GM21515 (cell line): ENCODE data around the gene NDUFAF3.

Experiments used
- ATAC-seq: cut with Tn5 transposase; IDR thresholded peaks from one replicate; pipeline ENCODE4 v1.9.1; 2021; ENCODE audit not compliant: unreplicated experiment

The NDUFAF3 gene, protein sequence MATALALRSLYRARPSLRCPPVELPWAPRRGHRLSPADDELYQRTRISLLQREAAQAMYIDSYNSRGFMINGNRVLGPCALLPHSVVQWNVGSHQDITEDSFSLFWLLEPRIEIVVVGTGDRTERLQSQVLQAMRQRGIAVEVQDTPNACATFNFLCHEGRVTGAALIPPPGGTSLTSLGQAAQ

DNA sequence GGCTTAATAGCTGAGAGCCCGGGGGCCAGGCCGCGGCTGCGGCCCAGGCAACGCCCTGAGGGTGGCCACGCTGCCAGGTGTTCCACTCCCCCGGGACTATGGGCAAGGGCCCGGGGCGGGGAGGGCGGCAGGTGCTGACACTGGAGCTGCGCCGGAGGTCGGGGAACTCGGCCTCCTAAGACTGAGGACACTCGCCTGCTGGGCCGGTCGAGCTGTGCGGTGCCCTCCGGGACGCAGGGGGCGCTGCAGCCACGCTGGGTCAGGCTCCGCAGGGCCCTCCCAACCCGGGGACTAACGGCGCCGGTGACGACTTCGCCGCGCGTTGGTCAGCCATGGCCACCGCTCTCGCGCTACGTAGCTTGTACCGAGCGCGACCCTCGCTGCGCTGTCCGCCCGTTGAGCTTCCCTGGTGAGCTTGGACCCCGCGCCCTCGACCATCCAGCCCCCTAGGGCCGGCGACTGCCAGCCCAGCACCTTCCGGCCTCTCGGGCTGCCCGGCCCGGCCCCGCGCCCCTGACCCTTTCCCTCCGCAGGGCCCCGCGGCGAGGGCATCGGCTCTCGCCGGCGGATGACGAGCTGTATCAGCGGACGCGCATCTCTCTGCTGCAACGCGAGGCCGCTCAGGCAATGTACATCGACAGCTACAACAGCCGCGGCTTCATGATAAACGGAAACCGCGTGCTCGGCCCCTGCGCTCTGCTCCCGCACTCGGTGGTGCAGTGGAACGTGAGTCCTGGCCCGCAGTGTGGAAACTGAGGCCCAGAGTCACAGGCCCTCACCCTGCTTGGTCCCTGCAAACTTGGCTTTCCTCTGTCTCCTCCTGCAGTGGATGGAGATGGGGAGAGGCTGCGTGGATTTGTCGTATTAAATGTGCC is at the start of gene NDUFAF3:
Gene NDUFAF3, plus strand, starts transcription at position 309 of the 875 bp plus-strand sequence. Its CDS starts 24 bp downstream, at position 333.
- peak; percentile 49 for ATAC-seq

DNA sequence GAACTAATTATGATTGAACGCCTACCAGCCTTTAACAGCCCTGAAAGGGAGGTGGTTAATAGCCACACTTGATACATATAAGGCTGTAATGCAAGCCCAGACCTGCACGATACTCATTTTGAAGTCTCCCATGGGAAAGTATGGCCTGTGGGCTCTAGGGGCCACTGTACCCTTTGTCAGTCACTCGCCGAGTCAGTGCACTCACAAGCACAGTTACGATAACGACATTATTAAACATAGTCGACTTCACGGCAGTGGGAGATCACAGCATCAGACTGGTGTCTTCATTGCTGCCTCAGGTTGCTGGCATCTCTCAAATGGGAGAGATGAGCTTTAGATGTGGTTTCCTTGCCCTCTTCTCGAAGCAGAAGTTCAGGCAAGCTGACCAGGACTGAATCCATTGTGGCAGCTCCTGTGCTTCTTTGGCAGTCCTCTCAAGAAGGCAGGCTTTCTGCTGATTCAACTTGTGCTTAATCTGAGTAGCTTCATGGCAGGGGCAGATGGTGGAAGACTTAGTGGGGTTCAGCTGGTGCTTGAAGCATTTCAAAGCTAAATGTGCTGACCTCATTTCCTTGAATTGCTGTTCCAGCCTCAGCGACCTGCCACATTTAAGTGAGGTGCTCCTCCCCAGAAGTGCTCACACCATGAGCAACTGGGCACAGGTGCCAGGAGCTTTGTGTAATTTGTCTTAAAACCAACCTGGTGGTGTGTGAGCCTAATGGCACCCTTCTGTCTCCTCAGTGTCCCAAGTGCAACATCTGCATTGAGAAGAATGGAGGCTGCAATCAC is 47.7 kb upstream of the NDUFAF3 start:
- no peak for ATAC-seq

DNA sequence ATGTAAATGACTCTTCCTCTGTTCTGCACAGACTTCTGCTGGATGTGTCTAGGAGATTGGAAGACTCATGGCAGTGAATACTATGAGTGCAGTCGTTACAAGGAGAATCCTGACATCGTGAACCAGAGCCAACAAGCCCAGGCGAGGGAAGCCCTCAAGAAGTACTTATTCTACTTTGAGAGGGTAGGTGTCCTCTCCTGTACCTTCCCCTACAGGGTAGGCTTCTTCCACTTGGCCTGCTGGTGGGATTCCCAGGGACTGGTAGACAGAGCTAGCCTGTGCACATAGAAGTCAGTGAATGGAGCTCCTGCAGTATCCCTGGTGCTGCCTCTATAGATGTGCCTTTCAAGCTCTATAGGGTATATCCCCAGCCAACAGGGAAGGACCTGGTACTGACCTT is 42.5 kb upstream of the NDUFAF3 start:
- ATAC-seq = no peak

DNA sequence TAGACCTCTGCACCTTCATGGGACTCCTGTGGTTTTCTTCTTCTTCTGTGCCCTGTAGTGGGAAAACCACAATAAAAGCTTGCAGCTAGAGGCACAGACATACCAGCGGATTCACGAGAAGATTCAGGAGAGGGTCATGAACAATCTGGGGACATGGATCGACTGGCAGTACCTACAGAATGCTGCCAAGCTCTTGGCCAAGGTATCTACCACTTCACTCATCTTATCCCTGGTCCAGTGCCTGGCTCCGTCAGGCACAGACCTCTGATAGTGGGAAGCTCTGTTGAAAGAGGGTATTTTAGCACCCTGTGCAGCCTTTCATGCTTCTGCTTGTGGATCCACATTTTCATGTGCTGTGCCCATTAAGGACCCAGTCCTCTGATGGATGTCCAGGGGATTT is 41.6 kb upstream of the NDUFAF3 start:
- no peak for ATAC-seq

DNA sequence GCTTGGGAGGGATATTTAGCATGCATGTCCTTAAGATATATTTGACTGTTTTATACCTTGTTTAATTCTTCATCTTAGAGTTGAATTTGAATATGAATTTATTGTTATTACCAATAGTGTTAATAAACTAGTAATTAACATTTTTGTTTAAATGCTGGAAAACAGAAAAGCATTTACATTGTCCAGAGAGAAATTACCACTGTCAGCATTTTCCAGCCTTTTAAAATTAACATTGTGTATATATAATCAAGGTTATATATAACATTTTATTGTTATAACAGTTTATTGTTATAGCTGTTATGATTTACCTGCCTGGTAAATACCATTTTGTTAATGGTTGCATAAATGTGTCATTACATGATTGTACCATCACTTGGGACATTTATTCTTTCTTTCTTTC is 39.9 kb upstream of the NDUFAF3 start:
- no peak for ATAC-seq

DNA sequence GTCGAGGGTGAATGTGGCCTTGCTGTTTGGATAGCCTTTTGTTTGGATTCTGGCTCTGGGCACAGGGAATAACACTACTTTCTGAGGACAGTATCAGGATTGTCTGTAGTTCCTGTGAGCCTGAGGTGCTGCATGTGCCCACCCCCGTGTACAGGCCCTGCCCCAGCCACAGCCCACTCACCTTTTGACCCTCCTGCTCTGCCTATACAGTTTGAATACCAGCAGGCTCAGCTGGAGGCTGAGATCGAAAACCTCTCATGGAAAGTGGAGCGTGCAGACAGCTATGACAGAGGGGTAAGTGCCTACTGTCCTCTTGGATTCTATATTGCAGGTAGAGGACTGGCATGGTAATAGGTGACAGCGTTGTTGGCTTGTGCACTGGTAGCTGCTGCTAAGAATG is 39.2 kb upstream of the NDUFAF3 start:
- ATAC-seq = no peak

DNA sequence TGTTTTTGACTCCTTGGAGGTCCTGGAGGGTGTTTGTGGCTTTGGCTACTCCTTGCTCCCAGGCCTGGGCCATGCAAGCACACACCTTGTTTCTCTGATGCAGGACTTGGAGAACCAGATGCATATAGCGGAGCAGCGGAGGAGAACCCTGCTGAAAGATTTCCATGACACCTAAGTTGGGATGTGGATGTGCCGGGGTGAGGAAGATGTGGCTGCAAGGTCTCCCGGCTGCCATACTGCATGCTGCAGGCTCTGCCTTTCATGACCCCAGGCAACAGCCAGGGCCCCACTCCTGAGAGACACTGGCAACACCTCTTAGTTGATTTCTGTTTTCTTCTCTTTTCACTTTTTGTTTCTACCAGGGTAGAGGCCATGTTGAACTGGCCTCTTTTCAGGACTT is 38.8 kb upstream of the NDUFAF3 start:
- ATAC-seq = no peak

DNA sequence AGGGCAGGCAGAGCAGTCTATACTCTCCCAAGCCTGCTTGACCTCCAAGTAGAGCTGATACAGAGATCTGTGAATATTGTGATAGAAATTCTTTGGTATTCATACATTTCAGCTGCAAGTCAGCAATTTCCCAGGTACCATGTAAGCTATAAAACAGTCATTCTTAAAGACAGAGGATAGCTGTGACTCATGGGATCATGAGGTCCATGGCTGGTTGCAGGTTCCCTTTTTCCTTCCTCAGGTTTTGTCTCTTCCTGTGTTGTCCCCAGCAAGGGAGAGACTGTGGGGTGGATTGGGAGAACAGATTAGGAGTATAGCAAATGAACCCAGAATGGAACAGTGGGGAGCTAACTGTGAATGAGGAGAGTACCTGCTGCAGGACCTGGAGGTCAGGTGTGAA is 37.3 kb upstream of the NDUFAF3 start:
- no peak for ATAC-seq

DNA sequence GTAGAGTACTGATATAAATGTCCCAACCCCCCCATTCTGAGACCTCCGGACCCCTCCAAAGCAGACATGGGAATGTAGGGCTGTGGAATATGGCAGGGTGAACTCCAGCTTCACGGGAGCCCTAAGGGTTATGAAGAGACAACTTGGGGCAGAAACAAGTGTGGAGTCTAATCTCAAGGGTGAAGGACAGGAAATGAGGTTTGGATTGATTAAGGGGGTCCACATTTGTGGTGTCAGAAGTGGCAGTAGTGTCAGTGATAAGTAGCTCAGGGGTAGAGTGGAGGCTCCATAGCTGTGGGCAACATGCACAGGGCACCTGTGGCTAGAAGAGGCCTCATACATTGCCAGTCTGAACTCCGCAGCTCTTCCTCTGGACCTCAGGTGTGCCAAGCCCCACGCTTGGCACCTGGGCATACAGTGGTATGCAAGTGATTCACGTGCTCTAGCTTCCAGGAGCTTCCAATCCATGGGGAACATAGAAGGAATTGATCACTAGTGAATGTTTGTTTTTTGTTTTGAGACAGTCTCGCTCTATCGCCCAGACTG is 36.0 kb upstream of the NDUFAF3 start:
- ATAC-seq = no peak

DNA sequence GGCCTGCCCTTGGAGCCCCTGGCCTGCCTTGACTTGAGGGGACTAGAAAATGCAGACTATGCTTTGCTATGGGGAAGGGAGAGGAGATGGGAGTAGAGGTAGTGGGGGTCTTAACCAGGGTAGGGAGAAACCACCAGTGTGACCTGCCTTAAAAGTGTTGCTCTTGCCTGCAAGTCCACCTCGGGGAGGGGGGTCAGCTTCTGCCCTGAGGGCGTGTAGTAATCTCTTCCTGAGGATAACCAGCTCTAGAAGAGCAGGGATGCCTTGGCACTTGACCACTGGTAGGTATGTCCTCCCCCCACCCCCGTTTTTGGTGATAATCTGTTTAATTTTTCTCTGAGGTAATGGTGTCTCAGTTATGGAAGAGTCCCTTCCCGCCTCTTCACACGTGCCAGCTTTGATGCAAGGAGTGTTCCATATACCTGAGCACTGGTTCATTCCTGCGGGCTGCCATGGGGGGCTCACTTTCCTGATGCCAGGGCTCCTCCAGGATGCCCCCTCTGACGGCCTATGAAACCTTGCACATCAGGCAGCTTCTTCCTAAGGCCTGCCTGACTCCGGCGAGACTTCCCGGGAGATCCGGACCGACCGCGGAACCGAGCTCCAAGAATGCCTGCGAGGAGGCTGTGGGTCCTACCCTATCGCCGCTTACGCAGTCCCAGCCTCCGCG is 32.7 kb upstream of the NDUFAF3 start:
- no peak for ATAC-seq

DNA sequence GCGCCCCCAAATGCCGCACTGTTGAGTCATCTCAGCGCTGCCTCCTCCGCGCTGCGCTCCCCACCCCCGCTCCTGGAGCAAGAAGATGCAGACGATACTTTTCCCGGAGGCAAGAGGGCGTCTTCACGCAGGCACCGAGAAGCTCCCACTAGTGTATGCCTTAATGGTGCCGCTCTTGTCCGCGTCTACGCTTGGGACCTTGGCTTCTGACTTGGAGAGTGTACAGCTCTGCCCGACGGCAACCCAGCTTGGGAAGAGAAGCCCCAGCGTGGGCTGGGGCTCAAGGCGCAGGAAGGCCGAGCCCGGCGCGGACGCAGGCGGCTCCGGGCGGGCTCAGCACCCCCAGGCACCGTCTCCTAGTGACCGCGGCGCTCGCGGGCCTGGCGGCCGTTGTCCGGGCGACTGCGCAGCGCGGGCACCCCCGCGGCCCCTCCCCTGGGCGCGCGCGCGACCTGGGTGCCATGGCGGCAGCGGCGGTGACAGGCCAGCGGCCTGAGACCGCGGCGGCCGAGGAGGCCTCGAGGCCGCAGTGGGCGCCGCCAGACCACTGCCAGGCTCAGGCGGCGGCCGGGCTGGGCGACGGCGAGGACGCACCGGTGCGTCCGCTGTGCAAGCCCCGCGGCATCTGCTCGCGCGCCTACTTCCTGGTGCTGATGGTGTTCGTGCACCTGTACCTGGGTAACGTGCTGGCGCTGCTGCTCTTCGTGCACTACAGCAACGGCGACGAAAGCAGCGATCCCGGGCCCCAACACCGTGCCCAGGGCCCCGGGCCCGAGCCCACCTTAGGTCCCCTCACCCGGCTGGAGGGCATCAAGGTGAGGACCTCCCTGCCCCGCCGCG is 31.9 kb upstream of the NDUFAF3 start, which contains the start of gene P4HTM:
Gene P4HTM, plus strand, starts transcription at position 446 of the 840 bp plus-strand sequence. Its CDS starts 16 bp downstream, at position 462.
- no peak for ATAC-seq

DNA sequence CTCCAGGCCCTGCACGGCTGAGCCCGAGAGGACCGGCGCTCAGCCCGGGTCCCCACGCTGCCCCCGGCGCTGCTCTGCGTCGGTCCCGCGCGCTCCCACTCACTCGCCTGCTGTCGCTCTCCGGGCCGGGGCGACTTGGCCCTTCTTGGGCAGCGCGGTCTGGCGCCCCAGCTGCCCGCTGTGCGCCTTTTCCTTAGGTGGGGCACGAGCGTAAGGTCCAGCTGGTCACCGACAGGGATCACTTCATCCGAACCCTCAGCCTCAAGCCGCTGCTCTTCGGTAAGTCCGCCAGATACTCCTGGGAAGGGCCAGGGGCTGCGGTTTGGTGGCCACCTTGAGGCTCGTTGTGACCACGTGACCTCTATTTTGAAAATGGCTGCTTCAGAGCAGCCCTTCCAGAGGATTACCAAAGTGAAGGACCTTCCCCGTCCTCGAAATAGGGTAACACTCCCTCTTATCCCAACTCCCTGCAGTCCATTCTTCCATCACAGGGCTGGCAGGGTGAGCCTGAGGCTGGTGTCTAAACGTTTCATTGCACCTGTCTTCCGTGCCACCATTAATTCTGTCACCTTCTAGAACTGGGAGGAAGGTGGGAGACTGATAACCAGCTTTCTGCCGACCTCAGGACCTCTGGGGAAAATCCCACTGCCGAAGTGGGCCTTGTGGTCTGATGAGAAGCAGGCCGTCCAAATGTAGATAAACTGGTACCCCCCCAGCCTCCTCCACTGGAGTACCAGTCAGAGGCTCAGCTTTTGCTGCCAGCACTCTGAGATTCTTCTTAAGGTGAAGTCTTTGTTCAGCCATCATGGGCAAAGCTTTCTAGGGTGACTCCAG is 31.1 kb upstream of the NDUFAF3 start:
- no peak for ATAC-seq

DNA sequence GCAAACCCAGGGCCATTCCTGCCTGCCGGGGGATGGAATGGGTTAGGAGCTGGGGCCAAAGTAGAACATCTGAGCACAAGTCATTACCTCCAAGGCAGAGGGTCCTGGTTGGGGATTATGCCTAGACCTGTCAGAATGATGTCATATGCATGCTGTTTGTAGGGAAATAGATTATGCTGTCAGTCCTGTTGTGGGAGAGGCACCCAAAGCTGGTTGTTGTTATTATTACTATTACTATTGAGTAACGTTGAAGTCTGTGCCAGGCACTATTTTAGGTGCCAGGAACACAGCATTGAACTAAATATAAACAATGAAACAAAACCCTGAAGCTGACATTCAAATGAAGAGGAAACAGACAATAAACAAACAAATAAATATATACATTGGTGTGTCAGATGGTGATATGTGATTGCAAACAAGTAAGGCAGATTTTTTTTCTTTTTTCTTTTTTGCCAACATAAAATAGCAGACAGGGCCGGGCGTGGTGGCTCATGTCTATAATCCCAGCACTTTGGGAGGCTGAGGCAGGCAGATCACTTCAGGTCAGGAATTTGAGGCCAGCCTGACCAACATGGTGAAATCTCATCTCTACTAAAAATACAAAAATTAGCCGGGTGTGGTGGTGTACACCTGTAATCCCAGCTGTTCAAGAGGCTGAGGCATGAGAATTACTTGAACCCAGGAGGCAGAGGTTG is 29.9 kb upstream of the NDUFAF3 start:
- no peak for ATAC-seq

DNA sequence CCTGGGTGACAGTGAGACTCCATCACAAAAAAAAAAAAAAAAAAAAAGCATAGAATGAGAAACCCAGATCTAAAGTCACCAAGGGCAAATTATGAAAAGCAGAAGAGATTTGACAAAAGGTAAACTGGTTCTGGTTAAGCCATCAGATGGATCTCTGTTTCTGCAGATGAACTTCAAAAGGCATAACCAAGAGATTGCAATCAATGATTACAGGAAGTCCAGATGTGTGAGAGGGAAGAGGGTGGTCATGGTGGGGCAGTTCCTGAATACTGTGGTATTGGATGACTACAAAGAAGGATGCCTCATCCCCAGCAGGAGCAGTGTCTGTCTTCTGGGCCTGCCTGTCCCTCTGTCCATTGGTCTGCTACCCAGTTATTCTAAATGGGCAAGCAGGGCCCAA is 28.1 kb upstream of the NDUFAF3 start:
- no peak for ATAC-seq

DNA sequence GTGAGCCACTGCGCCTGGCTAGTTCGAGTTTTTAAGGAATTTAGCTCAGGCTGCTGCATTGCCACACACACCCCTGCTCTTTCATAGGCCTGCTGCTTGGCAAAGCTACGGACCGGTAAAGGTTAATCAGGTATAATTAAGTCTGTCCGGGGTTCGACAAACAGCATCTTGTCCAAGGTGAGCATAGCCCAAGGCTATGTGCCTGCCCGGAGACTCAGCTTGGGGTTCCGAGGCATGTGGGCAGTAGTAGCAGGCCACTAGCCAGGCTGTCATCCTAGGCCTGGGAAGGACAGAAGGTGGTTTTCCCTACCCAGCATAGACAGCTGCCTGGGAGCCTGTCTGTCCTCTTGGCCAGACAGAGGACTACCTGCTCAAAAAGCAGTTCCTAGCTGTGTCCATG is 25.3 kb upstream of the NDUFAF3 start:
- ATAC-seq = no peak

DNA sequence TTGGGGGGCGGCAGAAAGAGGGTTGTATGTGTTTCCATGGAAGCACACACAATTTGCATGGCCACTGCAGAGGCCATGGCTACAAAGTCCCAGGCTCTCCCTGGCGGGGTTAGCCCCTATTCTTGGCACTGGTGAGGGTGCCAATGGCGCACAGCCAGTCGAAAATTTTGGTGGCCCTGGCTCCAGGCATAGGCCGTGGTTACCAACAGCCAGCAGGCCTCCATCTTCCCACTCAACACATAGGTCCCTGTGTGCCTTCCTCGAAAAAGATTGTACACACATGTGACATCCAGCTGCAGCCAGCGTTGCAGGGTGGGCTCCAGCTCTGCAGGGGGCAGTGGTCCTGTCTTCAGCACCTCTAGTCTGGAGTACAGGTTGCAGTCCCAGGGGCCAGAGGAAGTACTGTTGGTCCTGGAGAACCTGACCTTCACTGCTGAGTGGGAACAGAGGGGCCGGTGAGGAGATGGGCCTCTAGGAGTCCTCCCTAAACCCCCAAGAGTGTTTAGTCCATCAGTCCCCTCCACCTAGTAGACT is 24.8 kb upstream of the NDUFAF3 start:
- no peak for ATAC-seq

DNA sequence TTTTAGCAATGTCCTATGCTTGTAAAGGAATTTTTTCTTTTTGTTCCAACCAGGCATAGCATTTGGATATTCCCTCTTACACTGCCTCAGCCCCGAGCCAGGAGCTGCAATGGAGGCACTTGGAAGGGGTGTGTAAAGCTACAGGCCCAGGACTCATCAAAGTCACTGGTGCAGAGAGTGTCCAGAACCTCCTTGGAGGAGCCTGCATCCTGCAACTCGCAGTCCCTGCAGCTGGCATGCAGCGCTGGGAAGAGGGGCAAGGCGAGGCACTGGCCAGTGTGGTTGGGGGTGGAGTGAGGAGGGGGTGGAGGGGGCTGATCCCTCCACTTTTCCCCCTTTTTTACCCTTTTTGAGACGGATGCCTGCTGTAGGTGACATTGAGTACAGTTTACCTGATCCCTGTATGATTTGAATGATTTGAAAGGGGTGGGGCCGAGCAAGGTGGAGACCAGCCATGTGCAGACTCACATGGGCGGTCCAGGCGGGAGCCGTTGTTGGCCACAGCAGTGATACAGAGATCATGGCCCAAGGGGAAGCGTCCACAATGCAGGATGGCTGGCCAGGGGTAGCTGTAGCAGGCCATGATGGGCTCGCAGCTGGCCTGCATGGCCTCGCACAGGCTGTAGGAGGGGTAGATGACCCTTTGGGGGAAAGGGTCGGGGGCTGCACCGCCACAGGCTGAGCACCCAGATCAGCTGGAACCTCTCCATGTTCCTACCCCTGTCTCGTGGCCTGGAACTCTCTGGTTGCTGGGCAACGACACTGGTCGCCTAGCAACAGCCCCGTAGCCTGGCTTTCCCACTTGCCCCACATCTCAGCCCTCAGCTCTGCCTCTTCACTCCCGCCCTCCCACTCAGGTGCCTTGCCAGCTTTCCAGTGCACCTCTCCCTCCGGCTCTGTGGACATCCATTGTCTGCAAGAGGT is 23.9 kb upstream of the NDUFAF3 start:
- no peak for ATAC-seq
